Body of pancreas (tissue), 4 donors: ENCODE results near the gene MYCBPAP. TPM values are rescaled to one million over a fixed set of nuclear protein-coding genes. Genes with fewer than 3 reads are reported as not detected.
A peak's percentile ranks its signal among the peaks of the same experiment; 100 is the strongest.

Experiments used
- ATAC-seq: fragments of 150-250 bp; one replicate; pipeline ENCODE4 v1.9.1; 2016
- DNase-seq, 4 donors: peaks; one replicate each; pipeline ENCODE4 v3.0.0-alpha.2; 2019
- H3K27ac ChIP-seq, 4 donors: fragments of 200-600 bp; sonication (generic); 1 replicate in 3 of 4; 2 replicates in 1 of 4; pipeline versions ENCODE4 v1.5.1 to v1.6.1; 2016 to 2019; ENCODE audit warnings: mild to moderate bottlenecking in 1 of 4, mixed read lengths in 1 of 4, moderate library complexity in 1 of 4
- H3K27me3 ChIP-seq, 2 donors: fragments of 200-600 bp; sonication (generic); one replicate each; pipeline ENCODE4 v1.6.0; 2016; ENCODE audit warnings: mild to moderate bottlenecking in 1 of 2
- H3K36me3 ChIP-seq, 2 donors: fragments of 200-600 bp; sonication (generic); replicated peaks in 1 of 2; 2 replicates each; pipeline ENCODE4 v1.5.1; 2016; ENCODE audit warnings: low read depth in 2 of 2; ENCODE audit not compliant: insufficient read depth in 1 of 2
- H3K4me1 ChIP-seq: fragments of 200-600 bp; sonication (generic); one replicate; pipeline ENCODE4 v1.6.0; 2016
- H3K4me3 ChIP-seq, 2 donors: fragments of 200-600 bp; sonication (generic); 1 replicate in 1 of 2; 2 replicates in 1 of 2; pipeline ENCODE4 v1.5.1; 2016 to 2019
- H3K9me3 ChIP-seq, 3 donors: fragments of 200-600 bp; sonication (generic); 1 replicate in 2 of 3; 2 replicates in 1 of 3; pipeline ENCODE4 v1.5.1; 2016
- POLR2A ChIP-seq, 3 donors: fragments of 450-650 bp; IDR thresholded peaks; one replicate each; pipeline ENCODE4 v1.6.1; 2016; ENCODE audit warnings: antibody characterized with exemption in 3 of 3, mild to moderate bottlenecking in 2 of 3
- WGBS, 2 donors: methylation state at CpG; one replicate each; pipeline ENCODE4 v1.1.5; 2017; 5-methylcytosine and 5-hydroxymethylcytosine counted together
- intact Hi-C: fragments of 100-400 bp; cut with DNase I; formaldehyde crosslinking; loops from one replicate; pipeline ENCODE4 v1.15.1; 2023
- total RNA-seq, 2 donors: library from RNA; depleted of rRNA; stranded (reverse); fragments of >200 nt; gene quantifications; one replicate each; pipeline ENCODE4 v1.1.0, GENCODE V29; 2016
- TF ChIP-seq, protein P1 (sequence below), 7 experiments: fragments of 450-650 bp in 4 of 7; fragments of 200-600 bp in 3 of 7; sonication (generic) in 3 of 7; IDR thresholded peaks; one replicate each; pipeline ENCODE4 v1.5.1; 2016 to 2019; ENCODE audit warnings: antibody characterized with exemption in 7 of 7

Gene MYCBPAP
- total RNA-seq, 2 donors from 2014 or later, result 0.33 TPM; not detected in 1

DNA sequence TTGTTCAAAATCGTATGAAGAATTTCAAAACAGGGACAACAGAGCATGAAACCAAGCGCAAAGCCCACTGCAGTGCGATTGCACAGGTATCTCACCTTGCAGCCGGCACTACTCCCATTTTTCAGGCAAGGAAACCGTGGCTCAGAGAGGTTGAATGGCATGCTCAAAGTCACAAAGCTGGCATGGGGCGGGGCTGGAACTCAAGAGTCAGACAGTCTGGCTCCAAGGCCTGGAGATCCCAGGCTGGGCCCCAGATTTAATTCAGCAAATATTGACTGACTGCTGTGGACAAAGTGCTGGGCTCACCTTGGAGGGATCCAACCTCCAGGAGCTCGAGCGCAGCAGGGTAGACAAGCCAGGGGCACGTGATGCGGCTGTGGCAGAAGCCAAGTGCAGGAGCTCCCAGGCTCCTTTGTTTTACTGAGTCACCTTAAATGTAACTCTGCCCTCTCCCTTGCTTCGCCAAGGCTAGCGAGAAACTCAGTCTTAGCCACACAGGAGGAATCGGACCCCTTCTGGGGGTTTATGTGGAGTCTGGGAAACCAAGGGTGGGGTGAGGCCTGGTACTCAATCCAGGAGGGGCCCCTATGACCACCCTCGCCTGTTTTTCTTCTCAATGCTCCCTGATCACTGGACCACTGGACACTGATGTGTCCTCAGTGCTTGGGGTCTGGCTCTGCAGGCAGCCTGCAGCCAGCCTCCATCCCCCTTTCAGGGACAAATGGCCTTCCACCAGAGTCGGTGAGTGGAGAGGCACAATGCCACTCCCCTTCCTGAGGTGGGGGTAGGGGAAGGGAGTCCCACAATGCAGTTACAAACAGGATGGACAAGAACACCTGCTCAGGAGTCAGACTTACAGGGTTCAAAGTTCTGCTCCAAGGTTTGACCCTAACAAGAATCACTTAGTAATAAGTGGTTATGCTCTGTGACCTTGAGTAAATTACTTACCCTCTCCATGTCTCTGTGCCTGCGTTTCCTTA is 34.8 kb downstream of the MYCBPAP start:
- H3K27me3 ChIP-seq, result no peaks in the 10 kb centered on the region
- peak overlapping the region; percentile 71 to 92 (median 87) for H3K27ac ChIP-seq
- no peak overlapping the region for H3K4me3 ChIP-seq
- intact Hi-C loops, result no loop called here
- no peaks in the 10 kb centered on the region for H3K9me3 ChIP-seq
- H3K36me3 ChIP-seq, result peaks cover 3% of the 10 kb centered on the region in 2 donors
- TF ChIP-seq, protein P1, sequence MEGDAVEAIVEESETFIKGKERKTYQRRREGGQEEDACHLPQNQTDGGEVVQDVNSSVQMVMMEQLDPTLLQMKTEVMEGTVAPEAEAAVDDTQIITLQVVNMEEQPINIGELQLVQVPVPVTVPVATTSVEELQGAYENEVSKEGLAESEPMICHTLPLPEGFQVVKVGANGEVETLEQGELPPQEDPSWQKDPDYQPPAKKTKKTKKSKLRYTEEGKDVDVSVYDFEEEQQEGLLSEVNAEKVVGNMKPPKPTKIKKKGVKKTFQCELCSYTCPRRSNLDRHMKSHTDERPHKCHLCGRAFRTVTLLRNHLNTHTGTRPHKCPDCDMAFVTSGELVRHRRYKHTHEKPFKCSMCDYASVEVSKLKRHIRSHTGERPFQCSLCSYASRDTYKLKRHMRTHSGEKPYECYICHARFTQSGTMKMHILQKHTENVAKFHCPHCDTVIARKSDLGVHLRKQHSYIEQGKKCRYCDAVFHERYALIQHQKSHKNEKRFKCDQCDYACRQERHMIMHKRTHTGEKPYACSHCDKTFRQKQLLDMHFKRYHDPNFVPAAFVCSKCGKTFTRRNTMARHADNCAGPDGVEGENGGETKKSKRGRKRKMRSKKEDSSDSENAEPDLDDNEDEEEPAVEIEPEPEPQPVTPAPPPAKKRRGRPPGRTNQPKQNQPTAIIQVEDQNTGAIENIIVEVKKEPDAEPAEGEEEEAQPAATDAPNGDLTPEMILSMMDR (IDR thresholded peaks at IDR 0.05), result no peak
- TF ChIP-seq POLR2A (IDR thresholded peaks at IDR 0.05), result peak in 1 of 3 donors; percentile 1
- WGBS, 2 donors, result 26 to 30% methylated on average over 14 to 16 of the region's 16 CpGs
- ATAC-seq, result peak; percentile 81
- H3K4me1 ChIP-seq, result peaks cover 72% of the 10 kb centered on the region
- DNase-seq, result peak; percentile 92 to 97 (median 96)

DNA sequence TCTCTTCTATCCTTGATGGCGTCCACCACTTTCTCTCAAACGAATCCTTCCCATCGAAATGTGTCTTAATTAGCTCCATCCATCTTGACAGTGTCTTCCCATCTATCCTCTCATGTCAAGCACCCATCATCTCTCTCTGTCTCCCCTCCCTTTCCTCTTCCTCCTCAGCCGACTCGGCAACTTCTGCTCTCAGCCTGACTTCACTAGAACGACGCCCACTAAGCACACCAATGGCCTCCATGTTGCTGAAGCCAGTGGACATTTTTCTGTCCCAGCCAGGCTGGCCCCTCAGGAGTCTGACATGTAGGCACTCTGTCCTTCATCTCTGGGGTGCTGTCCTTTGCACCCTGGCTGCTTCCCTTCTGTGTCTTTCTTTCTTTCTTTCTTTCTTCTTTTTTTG is 36.3 kb downstream of the MYCBPAP start:
- DNase-seq (no peak), ATAC-seq (no peak)
- H3K4me3 ChIP-seq, result no peak overlapping the region
- 70 to 83% methylated on average over 7 of the region's 7 CpGs for WGBS, 2 donors
- TF ChIP-seq, protein P1 (IDR thresholded peaks at IDR 0.05), result no peak
- TF ChIP-seq POLR2A (IDR thresholded peaks at IDR 0.05), result no peak
- H3K4me1 ChIP-seq, result peaks cover 69% of the 10 kb centered on the region
- H3K36me3 ChIP-seq, result peaks cover 0 to 3% of the 10 kb centered on the region in 2 donors
- H3K9me3 ChIP-seq, result no peaks in the 10 kb centered on the region
- intact Hi-C loops, result no loop called here
- H3K27me3 ChIP-seq, result no peaks in the 10 kb centered on the region
- H3K27ac ChIP-seq, result no peak overlapping the region

DNA sequence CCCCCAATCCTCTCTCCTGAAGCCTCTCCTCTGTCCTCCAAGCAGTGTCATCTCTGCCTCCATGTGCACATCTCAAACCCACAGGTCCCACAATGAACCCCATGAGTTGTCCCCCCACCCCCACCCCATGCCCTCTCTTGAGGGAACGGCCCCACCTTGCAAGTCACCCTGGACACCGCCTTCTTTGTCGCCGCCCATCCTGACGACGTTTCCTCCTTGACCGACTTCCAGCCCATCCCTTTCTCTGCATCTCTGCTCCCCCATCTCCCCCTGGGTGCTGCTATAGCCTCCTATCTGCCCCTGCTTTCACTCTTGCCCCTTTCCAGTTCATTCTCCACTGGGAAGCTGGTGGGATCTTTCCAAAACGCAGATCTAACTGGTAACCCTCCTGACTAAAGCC is 37.1 kb downstream of the MYCBPAP start:
- no peak overlapping the region for H3K4me3 ChIP-seq
- no peak overlapping the region for H3K27ac ChIP-seq
- TF ChIP-seq, protein P1 (IDR thresholded peaks at IDR 0.05), result no peak
- no peak for TF ChIP-seq POLR2A (IDR thresholded peaks at IDR 0.05)
- peaks cover 61% of the 10 kb centered on the region for H3K4me1 ChIP-seq
- intact Hi-C loops, result no loop called here
- no peaks in the 10 kb centered on the region for H3K9me3 ChIP-seq
- H3K36me3 ChIP-seq, result peaks cover 0 to 2% of the 10 kb centered on the region in 2 donors
- ATAC-seq, result no peak
- WGBS, 2 donors, result 53 to 61% methylated on average over 8 of the region's 8 CpGs
- DNase-seq, result no peak
- H3K27me3 ChIP-seq, result no peaks in the 10 kb centered on the region

DNA sequence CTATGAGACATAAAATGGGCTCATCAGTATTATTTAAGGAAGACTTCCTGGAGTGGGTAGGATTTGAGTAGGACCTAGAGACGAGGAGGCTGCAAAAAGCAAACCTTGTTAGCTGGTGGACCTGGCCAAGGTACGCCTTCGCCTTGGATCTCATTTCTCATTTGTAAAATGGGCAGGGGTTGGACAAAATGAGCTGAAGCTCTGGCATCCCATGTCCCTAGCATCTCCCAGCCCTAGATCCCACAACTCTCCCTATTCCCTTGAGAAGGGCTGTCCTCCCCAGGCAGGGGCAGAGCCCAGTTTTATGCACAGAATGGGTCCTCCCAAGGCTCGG is 38.4 kb downstream of the MYCBPAP start:
- ATAC-seq (no peak), DNase-seq (no peak)
- Histone ChIP-seq H3K4me3 (no peak overlapping the region), H3K27ac (peak overlapping the region; percentile 8 to 83 (median 77)), H3K36me3 (peaks cover 0 to 2% of the 10 kb centered on the region in 2 donors), H3K4me1 (peaks cover 55% of the 10 kb centered on the region), H3K9me3 (no peaks in the 10 kb centered on the region), H3K27me3 (no peaks in the 10 kb centered on the region)
- intact Hi-C loops, result no loop called here
- TF ChIP-seq, protein P1 (IDR thresholded peaks at IDR 0.05), result no peak
- no peak for TF ChIP-seq POLR2A (IDR thresholded peaks at IDR 0.05)
- 52% methylated on average over 3 to 4 of the region's 4 CpGs for WGBS, 2 donors
